Measurements from ENCODE around the gene TLR3.
A peak's percentile ranks its signal among the peaks of the same experiment; 100 is the strongest.
"Not testable (repeated sequence)": the region's sequence is repeated elsewhere in the genome, so short reads cannot be mapped to it uniquely, and the experiment has no call there.

The TLR3 gene

GRCh38 chr4:186037692-186038658, 31.0 kb upstream of the TLR3 start:
- no peak overlapping the region for H3K4me2 ChIP-seq (ENCODE audit: insufficient read depth, low read length)
- H3K9ac ChIP-seq (ENCODE audit: low read depth, low read length) = no peak overlapping the region
- H3K27ac ChIP-seq (ENCODE audit: low read length) = no peak overlapping the region
- no peaks in the 10 kb centered on the region for H3K4me1 ChIP-seq (ENCODE audit: insufficient read depth, low read length)
- H3K79me2 ChIP-seq (ENCODE audit: insufficient read depth, low read length) = no peaks in the 10 kb centered on the region
- H3K9me3 ChIP-seq (ENCODE audit: insufficient read depth, low read length, severe bottlenecking) = peaks cover 7% of the 10 kb centered on the region
- H2AFZ ChIP-seq (ENCODE audit: low read depth, low read length) = no peak overlapping the region
- DNase-seq (peak; percentile 44), ATAC-seq (ENCODE audit: insufficient read depth, low read depth) (peak; percentile 68)
- no peaks in the 10 kb centered on the region for H3K27me3 ChIP-seq (ENCODE audit: insufficient read depth, low read length, poor library complexity)
- H3K36me3 ChIP-seq (ENCODE audit: insufficient read depth, low read length) = no peaks in the 10 kb centered on the region
- H3K4me3 ChIP-seq (ENCODE audit: low read depth in 1 of 2, low read length in 2 of 2) = no peak overlapping the region
- no peaks in the 10 kb centered on the region for H4K20me1 ChIP-seq (ENCODE audit: insufficient read depth, low read length)
- TF ChIP-seq CTCF (IDR thresholded peaks at IDR 0.05; ENCODE audit: borderline replicate concordance, extremely low read depth, low read length, poor library complexity, severe bottlenecking) = peak; percentile 84
- TF ChIP-seq EZH2 (IDR thresholded peaks at IDR 0.05; ENCODE audit: borderline replicate concordance, low read depth, low read length, severe bottlenecking) = no peak

- Histone ChIP-seq H3K79me2 (ENCODE audit: insufficient read depth, low read length) (no peaks in the 10 kb centered on the region), H3K27ac (ENCODE audit: low read length) (no peak overlapping the region), H2AFZ (ENCODE audit: low read depth, low read length) (no peak overlapping the region), H4K20me1 (ENCODE audit: insufficient read depth, low read length) (no peaks in the 10 kb centered on the region), H3K4me3 (ENCODE audit: low read depth in 1 of 2, low read length in 2 of 2) (no peak overlapping the region), H3K27me3 (ENCODE audit: insufficient read depth, low read length, poor library complexity) (no peaks in the 10 kb centered on the region), H3K36me3 (ENCODE audit: insufficient read depth, low read length) (no peaks in the 10 kb centered on the region), H3K9ac (ENCODE audit: low read depth, low read length) (no peak overlapping the region), H3K4me1 (ENCODE audit: insufficient read depth, low read length) (no peaks in the 10 kb centered on the region), H3K4me2 (ENCODE audit: insufficient read depth, low read length) (no peak overlapping the region), H3K9me3 (ENCODE audit: insufficient read depth, low read length, severe bottlenecking) (peaks cover 5% of the 10 kb centered on the region)
- DNase-seq = no peak
- no peak for ATAC-seq (ENCODE audit: insufficient read depth, low read depth)
- TF ChIP-seq EZH2 (IDR thresholded peaks at IDR 0.05; ENCODE audit: borderline replicate concordance, low read depth, low read length, severe bottlenecking) (no peak), CTCF (IDR thresholded peaks at IDR 0.05; ENCODE audit: borderline replicate concordance, extremely low read depth, low read length, poor library complexity, severe bottlenecking) (no peak)
Observed at GRCh38 chr4:186039697-186040096, 29.3 kb upstream of the TLR3 start.

GRCh38 chr4:186040316-186040715, 28.6 kb upstream of the TLR3 start:
- H2AFZ ChIP-seq (ENCODE audit: low read depth, low read length) = no peak overlapping the region
- no peaks in the 10 kb centered on the region for H3K9me3 ChIP-seq (ENCODE audit: insufficient read depth, low read length, severe bottlenecking)
- no peaks in the 10 kb centered on the region for H3K36me3 ChIP-seq (ENCODE audit: insufficient read depth, low read length)
- no peak overlapping the region for H3K4me3 ChIP-seq (ENCODE audit: low read depth in 1 of 2, low read length in 2 of 2)
- ATAC-seq (ENCODE audit: insufficient read depth, low read depth) (no peak), DNase-seq (no peak)
- H3K4me2 ChIP-seq (ENCODE audit: insufficient read depth, low read length) = no peak overlapping the region
- H3K79me2 ChIP-seq (ENCODE audit: insufficient read depth, low read length) = no peaks in the 10 kb centered on the region
- H3K9ac ChIP-seq (ENCODE audit: low read depth, low read length) = no peak overlapping the region
- no peaks in the 10 kb centered on the region for H3K4me1 ChIP-seq (ENCODE audit: insufficient read depth, low read length)
- H3K27ac ChIP-seq (ENCODE audit: low read length) = no peak overlapping the region
- no peaks in the 10 kb centered on the region for H4K20me1 ChIP-seq (ENCODE audit: insufficient read depth, low read length)
- TF ChIP-seq CTCF (IDR thresholded peaks at IDR 0.05; ENCODE audit: borderline replicate concordance, extremely low read depth, low read length, poor library complexity, severe bottlenecking) (no peak), EZH2 (IDR thresholded peaks at IDR 0.05; ENCODE audit: borderline replicate concordance, low read depth, low read length, severe bottlenecking) (no peak)
- no peaks in the 10 kb centered on the region for H3K27me3 ChIP-seq (ENCODE audit: insufficient read depth, low read length, poor library complexity)

GRCh38 chr4:186047501-186047900, 21.5 kb upstream of the TLR3 start:
- not testable (repeated sequence) for H3K9me3 ChIP-seq (ENCODE audit: insufficient read depth, low read length, severe bottlenecking); ATAC-seq (ENCODE audit: insufficient read depth, low read depth); DNase-seq; H3K36me3 ChIP-seq (ENCODE audit: insufficient read depth, low read length); H2AFZ ChIP-seq (ENCODE audit: low read depth, low read length); H3K27ac ChIP-seq (ENCODE audit: low read length); H3K27me3 ChIP-seq (ENCODE audit: insufficient read depth, low read length, poor library complexity); H4K20me1 ChIP-seq (ENCODE audit: insufficient read depth, low read length); H3K4me3 ChIP-seq (ENCODE audit: low read depth in 1 of 2, low read length in 2 of 2); H3K4me2 ChIP-seq (ENCODE audit: insufficient read depth, low read length); H3K9ac ChIP-seq (ENCODE audit: low read depth, low read length); H3K79me2 ChIP-seq (ENCODE audit: insufficient read depth, low read length); H3K4me1 ChIP-seq (ENCODE audit: insufficient read depth, low read length)

DNA sequence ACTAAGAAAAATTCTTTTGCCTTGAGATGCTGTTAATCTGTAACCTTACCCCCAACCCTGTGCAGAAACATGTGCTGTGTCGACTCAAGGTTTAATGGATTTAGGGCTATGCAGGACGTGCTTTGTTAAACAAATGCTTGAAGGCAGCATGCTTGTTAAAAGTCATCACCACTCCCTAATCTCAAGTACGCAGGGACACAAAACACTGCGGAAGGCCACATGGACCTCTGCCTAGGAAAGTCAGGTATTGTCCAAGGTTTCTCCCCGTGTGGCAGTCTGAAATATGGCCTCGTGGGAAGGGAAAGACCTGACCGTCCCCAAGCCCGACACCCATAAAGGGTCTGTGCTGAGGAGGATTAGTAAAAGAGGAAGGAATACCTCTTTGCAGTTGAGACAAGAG, 18.8 kb upstream of the TLR3 start:
- H3K4me2 ChIP-seq (ENCODE audit: insufficient read depth, low read length); H3K4me3 ChIP-seq (ENCODE audit: low read depth in 1 of 2, low read length in 2 of 2); H3K36me3 ChIP-seq (ENCODE audit: insufficient read depth, low read length); H3K27me3 ChIP-seq (ENCODE audit: insufficient read depth, low read length, poor library complexity); H2AFZ ChIP-seq (ENCODE audit: low read depth, low read length); H3K27ac ChIP-seq (ENCODE audit: low read length); H3K4me1 ChIP-seq (ENCODE audit: insufficient read depth, low read length); H3K79me2 ChIP-seq (ENCODE audit: insufficient read depth, low read length); ATAC-seq (ENCODE audit: insufficient read depth, low read depth); H4K20me1 ChIP-seq (ENCODE audit: insufficient read depth, low read length); DNase-seq; H3K9me3 ChIP-seq (ENCODE audit: insufficient read depth, low read length, severe bottlenecking); H3K9ac ChIP-seq (ENCODE audit: low read depth, low read length): not testable (repeated sequence)

Data from DND-41 (cell line).